ENCODE measurements around the gene BSG.

GRCh38 chr19:579842-580155 lies 7.4 kb downstream of the BSG start:
- TF ChIP-seq CTCF (IDR thresholded peaks at IDR 0.05; ENCODE audit: low read depth, low read length) (no peak), EZH2phosphoT487 (IDR thresholded peaks at IDR 0.05; ENCODE audit: low read depth) (no peak)

All from OCI-LY3 (cell line).